HL-60/S4 (cell line): ENCODE measurements around the gene SYNM.

Experiments used
- in situ Hi-C: fragments of 300-500 bp; cut with MboI; formaldehyde crosslinking; loops from 2 replicates; pipeline ENCODE4 v1.14.3; 2022; ENCODE audit warnings: low sequenced_read_pairs

The SYNM gene

DNA sequence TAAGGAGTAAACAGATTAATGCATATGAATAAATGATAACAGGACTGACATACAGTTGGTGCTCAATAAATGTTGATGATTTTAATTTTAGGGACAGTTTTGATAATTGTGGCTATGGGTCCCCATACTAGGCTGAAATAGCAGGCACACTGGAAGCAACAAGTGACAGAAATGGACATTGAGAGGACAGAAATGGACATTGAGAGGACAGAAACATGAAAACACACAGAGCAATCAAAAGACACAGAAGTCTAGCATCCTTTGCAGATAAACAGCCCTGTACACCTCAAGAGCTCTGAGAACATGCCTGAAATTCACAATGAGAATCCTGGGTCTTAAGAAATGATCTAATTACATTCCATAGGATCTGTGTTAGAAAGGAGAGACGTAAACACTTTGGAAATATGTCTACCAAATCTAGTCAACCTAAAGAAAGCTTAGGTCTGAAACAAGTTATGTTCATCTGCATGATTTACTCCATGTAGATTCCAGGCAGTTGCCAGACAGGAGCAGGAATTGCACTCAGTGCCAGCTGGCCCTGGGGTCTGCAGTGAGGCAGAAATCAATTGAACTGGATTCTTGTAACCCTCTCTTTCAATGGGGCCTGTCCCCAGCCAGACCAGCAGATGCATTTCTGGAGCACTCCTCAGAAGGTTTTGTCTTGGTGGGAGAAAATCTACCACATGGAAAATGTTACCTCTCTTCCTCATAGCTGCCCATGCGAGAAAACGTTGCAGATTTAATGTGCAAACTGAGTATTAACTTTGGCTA is 60.3 kb downstream of the SYNM start:
- in situ Hi-C loops: no loop called here

- in situ Hi-C loops: no loop called here
These were observed 61.2 kb downstream of the SYNM start for GRCh38 chr15:99165956-99166689.

GRCh38 chr15:99167201-99167600 is 62.3 kb downstream of the SYNM start:
- in situ Hi-C loops: no loop called here

DNA sequence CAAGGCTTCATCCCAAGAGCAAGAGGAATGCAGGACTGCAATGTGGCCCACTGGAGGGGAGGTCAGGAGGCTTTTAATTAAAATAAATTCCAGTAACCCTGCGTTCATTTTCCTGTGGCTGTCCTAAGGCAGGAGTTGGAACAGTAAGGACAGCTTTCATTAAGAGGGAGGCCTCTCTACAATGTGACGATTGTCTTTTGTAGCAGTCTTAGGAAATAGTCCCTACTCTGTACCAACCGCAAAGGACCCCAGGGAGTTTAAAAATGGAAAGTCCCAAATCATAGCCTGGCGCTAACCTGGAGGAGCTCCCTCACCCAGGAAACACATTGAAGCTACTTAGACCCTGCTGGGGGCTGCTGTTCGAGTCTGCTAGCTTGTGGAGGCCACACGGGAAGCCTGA is 62.8 kb downstream of the SYNM start:
- in situ Hi-C loops: no loop called here

DNA sequence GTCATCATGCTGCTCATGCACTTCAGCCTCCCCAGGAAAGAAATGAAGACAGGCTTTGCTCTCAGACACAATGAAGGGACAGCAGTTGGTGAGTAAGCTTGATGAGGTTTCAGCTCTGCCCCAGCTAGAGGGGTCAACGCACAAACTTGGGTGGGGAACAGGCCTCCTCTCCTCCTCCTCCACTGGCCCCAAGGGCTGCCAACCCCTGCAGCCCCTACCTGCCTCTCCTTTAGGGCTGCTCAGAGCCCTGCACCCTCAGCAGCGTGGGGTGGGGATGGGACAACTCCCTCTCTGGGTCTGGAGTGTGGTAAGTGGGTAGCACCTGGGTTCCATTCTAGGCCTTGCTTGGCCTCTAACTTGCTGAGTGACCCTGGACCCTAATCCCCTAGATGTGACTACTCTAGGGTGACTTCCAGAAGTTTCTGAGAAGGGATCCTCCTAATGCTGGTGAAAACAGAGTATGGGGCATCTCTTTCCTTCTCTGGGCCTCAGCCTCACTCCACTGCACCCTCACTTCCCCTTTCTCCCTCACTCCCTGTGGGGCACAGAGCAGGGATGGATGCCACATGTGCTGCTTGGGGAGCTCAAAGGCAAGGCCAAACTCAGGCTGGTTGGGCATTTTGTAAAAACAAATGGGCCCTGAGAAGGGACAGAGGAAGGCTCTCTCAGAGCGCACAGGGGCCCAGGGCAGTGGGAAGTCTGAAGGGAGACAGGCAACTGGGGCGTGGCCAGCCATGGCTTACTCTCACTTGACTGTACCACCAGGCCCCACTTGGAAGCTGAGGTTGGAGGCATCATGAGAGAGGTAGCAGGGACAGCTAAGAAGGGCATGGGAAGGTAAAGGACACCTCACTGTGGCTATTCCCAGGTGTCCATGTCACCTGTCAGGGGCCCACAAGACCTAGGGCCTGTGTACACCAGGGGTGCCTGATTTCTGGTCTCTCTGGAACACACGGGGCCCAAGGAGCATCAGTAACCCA is 64.0 kb downstream of the SYNM start:
- in situ Hi-C loops: no loop called here

DNA sequence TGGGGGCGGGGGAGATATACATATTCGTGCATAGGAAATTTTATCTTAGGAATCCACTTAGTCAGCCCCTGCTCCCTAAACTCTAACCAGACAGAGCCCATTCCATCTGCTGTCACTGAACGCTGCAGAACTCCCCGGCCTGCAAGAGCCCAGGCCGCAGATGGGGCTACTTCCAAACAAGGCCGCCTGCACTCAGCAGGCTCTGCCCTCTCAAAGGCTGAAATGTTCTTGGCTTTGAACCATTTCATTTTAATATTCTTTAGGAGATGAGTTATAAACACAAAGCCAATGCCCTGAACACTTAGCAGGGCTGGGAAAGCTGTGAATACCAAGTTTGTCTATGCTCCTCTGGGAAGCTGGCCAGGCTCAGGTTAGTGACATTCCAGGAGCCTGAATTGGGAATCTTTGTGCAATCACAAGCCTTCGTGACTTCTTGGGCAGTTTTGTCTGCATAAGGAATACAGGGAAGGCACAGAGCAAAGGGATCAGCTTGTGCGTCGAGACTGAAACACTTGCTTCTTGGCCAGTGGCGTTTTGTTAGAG is 65.0 kb downstream of the SYNM start:
- in situ Hi-C loops: no loop called here

GRCh38 chr15:99170476-99171065 is 65.7 kb downstream of the SYNM start:
- in situ Hi-C loops: no loop called here

- in situ Hi-C loops: no loop called here
These were observed 67.3 kb downstream of the SYNM start for GRCh38 chr15:99172171-99172570.

DNA sequence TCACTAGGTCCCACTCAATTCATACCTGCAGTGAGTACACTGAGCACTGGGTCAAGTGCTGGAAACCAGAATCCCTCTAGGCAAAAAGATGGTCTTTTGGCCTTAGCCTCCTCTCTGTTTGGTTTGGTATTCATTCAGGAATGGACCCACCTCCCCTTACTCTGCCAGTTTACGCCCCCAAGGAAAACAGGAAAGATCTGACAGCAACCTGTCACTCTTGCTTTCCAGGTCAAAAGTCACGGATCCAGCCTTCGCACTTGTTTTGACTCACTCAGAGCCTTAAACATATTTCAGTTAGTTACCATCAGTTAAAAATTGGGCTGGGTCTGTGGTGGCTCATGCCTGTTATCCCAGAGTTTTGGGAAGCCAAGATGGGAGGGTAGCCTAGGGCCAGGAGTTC is 68.1 kb downstream of the SYNM start:
- in situ Hi-C loops: no loop called here

DNA sequence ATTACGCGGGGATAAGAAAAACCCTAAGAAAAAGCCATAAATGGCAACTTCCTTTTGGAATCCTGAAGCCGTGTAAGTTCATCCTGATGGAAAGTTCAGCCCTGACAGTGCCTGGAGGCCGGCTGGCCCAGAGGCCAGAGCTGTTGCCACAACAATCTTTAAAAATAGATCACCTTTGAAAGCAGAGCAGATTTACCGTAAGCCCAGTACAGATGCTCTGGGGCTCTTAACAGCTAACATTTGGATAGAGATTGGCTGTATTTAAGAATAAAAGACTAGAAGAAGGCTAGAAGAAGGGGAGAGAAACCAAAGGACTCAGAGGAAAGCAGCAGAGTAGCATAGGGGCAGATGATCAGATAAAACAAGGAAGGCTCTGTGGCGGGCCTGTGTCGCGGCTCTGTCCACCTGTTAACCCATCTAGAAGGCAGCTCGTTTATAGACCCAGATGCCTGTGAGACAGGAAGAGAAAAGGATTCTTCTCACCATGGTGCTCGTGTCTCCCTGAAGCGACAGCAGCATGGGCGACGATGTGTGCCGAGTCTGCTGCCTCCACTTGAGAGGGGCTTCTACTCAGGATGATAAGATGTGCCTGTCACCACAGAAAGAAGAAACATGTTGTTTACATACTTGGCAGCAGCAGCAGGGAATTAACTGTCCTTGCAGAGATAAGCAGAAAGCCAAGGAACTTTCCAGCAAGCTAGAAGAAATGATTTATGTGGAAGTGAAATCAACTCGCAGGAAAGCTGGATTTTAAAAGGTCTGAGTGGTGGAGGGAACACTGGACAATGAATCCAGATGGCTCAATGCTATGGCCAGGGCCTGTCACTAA is 69.9 kb downstream of the SYNM start:
- in situ Hi-C loops: no loop called here

GRCh38 chr15:99176757-99177156 is 71.9 kb downstream of the SYNM start:
- in situ Hi-C loops: no loop called here

DNA sequence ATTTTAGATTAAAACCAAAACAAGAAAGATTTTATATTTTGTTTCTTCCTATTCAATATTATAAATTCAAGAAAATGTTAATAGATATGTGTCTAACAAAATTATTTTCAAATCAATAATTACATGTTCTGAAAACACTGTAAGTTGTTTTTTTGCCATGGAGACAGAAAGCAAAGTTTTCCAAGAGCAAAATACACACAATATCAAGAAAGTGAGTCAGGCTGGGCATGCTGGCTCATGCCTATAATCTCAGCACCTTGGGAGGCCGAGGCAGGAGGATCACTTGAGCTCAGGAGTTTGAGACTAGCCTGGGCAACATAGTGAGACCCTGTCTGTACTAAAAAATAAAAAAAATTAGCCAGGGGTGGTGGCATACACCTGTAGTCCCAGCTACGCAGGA is 72.8 kb downstream of the SYNM start:
- in situ Hi-C loops: no loop called here

GRCh38 chr15:99180086-99180963 is 75.4 kb downstream of the SYNM start:
- in situ Hi-C loops: no loop called here

DNA sequence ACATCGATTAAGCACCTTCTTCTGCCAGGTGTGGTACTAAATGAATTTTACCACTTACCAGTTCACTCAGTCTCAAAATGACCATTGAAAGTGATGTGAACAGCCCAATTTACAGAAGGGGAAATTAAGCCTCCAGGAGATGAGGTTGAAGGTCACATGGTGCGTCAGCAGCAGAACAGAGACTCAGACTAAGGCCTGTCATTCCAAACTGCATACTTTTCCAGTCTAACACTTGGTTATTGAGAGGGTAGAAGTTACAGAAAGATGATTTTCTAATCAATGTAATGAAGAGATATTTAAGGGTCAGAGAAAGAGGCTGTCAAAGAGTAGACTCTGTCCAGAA is 76.1 kb downstream of the SYNM start:
- in situ Hi-C loops: no loop called here

DNA sequence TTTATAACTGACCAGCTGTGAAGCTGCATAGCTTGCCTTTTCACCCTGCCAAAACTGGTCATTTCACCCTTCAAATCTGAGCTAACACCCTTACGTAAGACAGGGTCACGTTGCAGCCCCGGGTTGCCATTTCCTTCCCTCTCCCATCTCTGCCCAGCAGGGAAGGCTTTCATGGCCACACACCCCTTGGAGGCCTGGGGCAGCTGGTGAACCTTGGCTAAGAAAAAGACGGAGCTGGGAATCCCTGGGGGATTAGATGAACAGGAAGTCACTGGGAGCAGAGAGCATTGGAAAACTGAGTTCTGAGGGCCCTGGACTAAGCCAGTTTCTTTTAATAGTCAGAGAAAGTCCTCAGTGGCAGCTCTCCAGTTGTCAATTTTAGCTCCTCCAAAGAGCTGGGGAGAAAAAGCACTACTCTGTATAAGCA is 76.7 kb downstream of the SYNM start:
- in situ Hi-C loops: no loop called here

GRCh38 chr15:99182791-99183190 is 77.9 kb downstream of the SYNM start:
- in situ Hi-C loops: no loop called here
